Muscle layer of duodenum (tissue), 2 donors: ENCODE data around the gene TOM1L2.

Source experiments
- H3K27ac ChIP-seq: one replicate; pipeline ENCODE4 v1.7.0; 2013; ENCODE audit warnings: mild to moderate bottlenecking, low read length
- H3K27me3 ChIP-seq: one replicate; pipeline ENCODE4 v1.7.0; 2013; ENCODE audit warnings: low read depth, mild to moderate bottlenecking, control low read depth, low read length
- H3K36me3 ChIP-seq, 2 donors: one replicate each; pipeline ENCODE4 v1.7.0; 2013; ENCODE audit warnings: low read length in 2 of 2, control low read depth in 1 of 2, mild to moderate bottlenecking in 1 of 2; ENCODE audit not compliant: insufficient read depth in 2 of 2, control insufficient read depth in 1 of 2
- H3K4me1 ChIP-seq, 2 donors: one replicate each; pipeline ENCODE4 v1.7.0; 2013; ENCODE audit warnings: low read length in 2 of 2, mild to moderate bottlenecking in 2 of 2, control low read depth in 1 of 2, moderate library complexity in 1 of 2; ENCODE audit not compliant: insufficient read depth in 2 of 2, control insufficient read depth in 1 of 2
- H3K4me3 ChIP-seq, 2 donors: one replicate each; pipeline ENCODE4 v1.7.0; 2013; ENCODE audit warnings: low read length in 2 of 2, low read depth in 1 of 2, mild to moderate bottlenecking in 1 of 2
- H3K9me3 ChIP-seq, 2 donors: one replicate each; pipeline ENCODE4 v1.7.0; 2013; ENCODE audit warnings: low read length in 2 of 2, control low read depth in 1 of 2, mild to moderate bottlenecking in 1 of 2; ENCODE audit not compliant: control insufficient read depth in 1 of 2
- donor health status: healthy.

The TOM1L2 gene

DNA sequence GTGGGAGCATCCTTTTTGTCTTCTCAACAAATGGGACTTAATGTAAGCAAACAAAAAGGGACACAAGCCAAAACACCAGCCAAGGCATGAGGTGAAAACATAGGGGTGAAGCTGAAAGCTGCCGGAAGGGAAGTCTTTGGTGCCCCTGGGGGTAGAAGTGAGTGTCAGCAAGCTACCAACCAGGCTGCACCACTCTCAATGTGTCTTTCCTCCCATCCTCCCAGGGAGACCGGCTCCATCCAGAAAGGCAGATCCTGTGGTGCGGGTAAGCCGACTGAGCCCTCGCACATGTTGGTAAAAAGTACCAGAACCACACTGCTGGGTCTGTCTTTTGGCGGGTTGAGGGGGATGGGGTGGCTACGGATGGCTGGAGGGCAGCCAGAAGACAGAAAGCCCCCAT is 83.4 kb downstream of the TOM1L2 start:
- Histone ChIP-seq H3K4me1 (peaks cover 0 to 9% of the 10 kb centered on the region in 2 donors), H3K27me3 (no peaks in the 10 kb centered on the region), H3K27ac (no peak overlapping the region), H3K36me3 (peaks cover 17 to 27% of the 10 kb centered on the region in 2 donors), H3K9me3 (no peaks in the 10 kb centered on the region), H3K4me3 (no peak overlapping the region)

DNA sequence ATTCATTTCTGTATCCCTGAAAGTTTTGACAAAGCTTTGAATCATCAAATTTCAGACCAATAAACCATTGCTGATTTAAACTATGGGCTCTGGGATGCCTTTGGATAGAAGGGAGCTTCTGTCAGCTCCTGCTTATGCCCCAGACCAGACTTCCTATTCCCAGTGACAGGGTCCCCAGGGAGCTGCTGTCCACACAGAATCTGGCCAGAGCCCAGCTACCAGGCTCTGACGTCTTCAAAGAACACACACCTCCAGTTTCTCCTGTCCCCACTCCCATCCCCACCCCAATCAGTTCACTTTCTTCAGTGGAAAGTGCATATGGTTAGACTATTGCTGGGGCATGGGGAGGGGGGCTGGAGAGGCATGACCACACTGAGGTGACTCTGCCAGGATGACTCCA is 83.8 kb downstream of the TOM1L2 start:
- Histone ChIP-seq H3K36me3 (peaks cover 15 to 29% of the 10 kb centered on the region in 2 donors), H3K4me3 (no peak overlapping the region), H3K4me1 (peaks cover 0 to 8% of the 10 kb centered on the region in 2 donors)

DNA sequence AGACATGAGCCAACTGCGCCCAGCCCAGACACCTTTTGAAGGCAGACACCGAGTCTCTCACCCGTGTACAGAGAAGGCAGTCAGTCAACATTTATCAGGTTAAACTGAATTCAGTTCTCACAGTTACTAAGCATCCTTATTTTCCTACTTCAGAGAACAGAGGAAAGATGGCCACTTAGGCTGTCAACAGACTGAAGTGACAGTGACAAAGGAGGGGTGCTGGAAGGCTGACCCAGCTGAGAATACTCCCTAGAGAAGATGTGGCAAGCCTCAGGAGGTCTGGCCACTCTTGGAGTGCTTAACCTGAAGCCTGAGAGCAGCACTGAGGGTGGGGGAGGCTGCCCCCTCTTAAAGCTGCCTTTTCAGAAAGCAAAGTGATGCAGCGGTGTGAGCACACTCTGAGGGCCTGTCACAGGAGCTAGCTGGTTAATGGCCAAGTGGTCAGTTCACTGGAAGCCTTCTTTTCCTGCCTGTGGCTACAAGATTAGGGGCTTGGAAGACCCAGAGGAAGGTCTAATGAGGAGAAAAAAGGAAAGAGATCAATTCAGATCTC is 84.4 kb downstream of the TOM1L2 start:
- Histone ChIP-seq H3K9me3 (no peaks in the 10 kb centered on the region), H3K4me1 (peaks cover 0 to 8% of the 10 kb centered on the region in 2 donors), H3K36me3 (peaks cover 15 to 26% of the 10 kb centered on the region in 2 donors), H3K4me3 (no peak overlapping the region), H3K27me3 (no peaks in the 10 kb centered on the region), H3K27ac (no peak overlapping the region)

More for the DNA sequence above, 83.8 kb downstream of the TOM1L2 start:
- H3K27ac ChIP-seq: no peak overlapping the region
- no peaks in the 10 kb centered on the region for H3K9me3 ChIP-seq
- no peaks in the 10 kb centered on the region for H3K27me3 ChIP-seq

DNA sequence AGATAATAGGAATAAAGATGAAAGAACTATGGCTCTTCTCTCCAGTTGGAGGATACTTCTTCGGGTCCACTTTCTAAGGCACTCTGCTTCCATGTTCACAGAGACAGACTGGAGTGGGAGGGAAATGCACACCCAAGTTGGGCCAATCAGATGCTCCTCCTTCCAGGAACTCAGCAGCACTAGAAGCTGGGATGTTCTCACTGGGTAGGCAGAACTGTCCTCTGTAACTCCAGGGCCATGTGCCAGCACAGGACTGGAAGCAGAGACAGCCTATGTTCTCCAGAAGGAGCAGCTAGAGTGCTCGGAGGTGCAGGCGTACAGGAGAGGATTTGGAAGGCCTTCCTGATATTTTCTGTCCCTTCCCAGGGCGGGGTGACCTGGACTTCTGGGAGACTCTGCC is 85.5 kb downstream of the TOM1L2 start:
- Histone ChIP-seq H3K4me1 (peaks cover 0 to 8% of the 10 kb centered on the region in 2 donors), H3K27ac (no peak overlapping the region), H3K27me3 (no peaks in the 10 kb centered on the region), H3K9me3 (no peaks in the 10 kb centered on the region), H3K36me3 (peaks cover 16 to 27% of the 10 kb centered on the region in 2 donors), H3K4me3 (no peak overlapping the region)

DNA sequence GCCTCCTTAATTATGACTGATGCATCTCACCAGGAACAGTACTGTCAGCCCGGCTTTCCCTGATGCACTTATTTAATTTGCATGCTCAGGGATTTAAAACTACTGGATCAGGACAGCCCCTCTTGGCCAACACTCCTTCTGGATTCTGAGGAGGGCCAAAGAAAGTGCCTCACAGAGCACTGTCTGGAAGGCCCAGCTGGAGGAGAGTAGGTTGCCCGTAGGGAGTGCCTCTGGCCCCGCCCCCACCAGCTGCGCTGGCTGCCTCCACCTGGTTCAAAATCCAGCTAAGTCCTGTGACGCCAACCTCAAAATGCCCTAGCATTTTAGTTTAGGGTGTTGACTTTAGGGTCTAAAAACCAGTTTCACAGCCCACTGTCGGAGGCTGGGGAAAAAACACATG is 86.0 kb downstream of the TOM1L2 start:
- Histone ChIP-seq H3K36me3 (peaks cover 16 to 23% of the 10 kb centered on the region in 2 donors), H3K4me3 (no peak overlapping the region), H3K27ac (no peak overlapping the region), H3K27me3 (no peaks in the 10 kb centered on the region), H3K4me1 (peaks cover 0 to 8% of the 10 kb centered on the region in 2 donors), H3K9me3 (no peaks in the 10 kb centered on the region)

DNA sequence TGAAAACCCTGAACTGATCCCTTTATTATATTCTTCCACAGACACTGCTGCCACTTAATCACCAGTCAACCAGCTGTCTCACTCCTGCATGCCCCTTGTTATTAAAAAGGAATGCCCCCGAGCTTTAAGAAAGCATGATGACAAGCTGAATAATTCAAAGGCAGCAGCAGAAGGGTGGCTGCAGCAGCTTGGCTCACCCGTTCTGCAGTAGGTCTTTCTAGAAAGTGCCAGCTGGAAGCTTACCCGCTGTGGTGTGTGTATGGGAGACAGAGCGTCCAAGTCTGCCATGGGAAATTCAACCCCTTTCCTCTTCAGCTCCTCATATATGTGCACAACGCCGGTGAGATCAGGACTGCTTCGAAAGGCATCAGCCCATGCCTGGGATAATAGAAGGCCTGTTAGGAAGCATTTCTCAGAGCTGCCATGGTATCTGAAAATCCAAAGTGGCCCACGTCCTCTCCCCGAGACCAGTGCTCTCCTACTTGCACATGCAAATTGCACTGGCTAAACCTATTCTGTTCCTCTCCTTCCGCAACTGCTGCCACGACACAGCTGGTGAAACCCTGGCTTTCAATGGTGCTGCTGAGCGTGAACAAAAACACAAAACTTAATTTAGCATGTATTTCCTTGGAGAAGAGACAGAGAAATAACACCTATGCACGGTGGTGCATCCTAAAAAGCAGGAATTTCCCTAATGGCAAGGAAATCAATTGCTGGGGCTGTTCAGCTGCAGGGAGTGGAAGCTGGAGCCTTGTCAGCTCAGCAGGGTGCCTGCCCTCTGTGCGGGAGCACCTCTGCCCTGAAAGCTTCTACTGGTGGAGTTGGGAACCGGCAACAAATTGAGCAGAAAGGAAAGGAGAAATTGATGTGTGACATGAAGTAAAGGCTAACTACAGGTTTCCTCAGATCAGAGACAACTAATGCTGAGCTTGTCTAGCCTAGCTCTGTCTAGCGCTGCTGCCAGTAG is 87.5 kb downstream of the TOM1L2 start:
- peaks cover 0 to 16% of the 10 kb centered on the region in 2 donors for H3K4me1 ChIP-seq
- no peaks in the 10 kb centered on the region for H3K9me3 ChIP-seq
- peaks cover 20 to 31% of the 10 kb centered on the region in 2 donors for H3K36me3 ChIP-seq
- no peaks in the 10 kb centered on the region for H3K27me3 ChIP-seq
- H3K27ac ChIP-seq: no peak overlapping the region
- no peak overlapping the region for H3K4me3 ChIP-seq

DNA sequence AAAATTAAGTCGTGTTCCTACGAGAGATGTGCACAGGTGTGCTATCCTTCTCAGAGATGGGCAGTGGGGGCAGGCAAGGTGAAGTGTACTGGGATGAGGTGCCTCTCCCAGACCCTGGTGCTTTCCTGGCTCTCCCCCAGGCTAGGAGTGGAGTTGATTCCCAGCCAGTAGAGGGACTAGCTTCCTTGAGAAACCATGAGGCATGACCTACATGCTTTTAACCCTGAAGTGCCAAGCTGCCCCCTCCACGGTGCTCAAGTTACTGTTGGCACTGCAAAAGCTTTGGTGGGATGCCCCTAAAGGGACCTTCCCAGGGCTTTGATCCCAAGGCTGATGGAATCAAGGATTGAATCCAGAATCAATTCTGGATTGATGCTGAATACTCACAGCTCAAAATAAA is 88.4 kb downstream of the TOM1L2 start:
- H3K4me3 ChIP-seq: no peak overlapping the region
- peaks cover 1 to 23% of the 10 kb centered on the region in 2 donors for H3K4me1 ChIP-seq
- no peaks in the 10 kb centered on the region for H3K27me3 ChIP-seq
- H3K9me3 ChIP-seq: no peaks in the 10 kb centered on the region
- no peak overlapping the region for H3K27ac ChIP-seq
- peaks cover 20 to 37% of the 10 kb centered on the region in 2 donors for H3K36me3 ChIP-seq

DNA sequence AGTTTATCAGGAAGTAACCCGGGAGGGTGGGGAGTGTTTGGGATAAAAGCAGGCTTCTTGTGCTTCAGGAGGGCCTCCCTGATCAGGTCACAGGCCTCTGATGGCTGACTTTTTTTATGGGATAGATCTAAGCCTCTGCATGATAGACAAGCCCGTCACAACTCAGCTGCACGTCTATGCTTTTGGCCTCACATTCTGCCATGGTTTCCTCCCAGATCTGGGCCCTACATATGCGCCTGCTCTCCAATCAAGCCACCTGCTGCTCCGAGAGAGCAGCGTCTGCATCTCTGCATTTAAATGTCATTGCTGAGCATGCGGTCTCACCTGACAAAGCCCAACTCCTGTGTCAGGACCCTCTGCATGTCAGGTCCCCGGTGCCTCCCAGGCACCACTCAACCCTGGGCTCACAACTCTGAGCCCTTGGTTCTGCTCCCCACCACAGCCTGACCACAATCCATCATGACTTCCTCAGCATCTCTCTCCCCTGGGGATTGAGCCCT is 90.1 kb downstream of the TOM1L2 start:
- Histone ChIP-seq H3K27me3 (no peaks in the 10 kb centered on the region), H3K27ac (no peak overlapping the region), H3K4me1 (peaks cover 15 to 37% of the 10 kb centered on the region in 2 donors), H3K9me3 (no peaks in the 10 kb centered on the region), H3K36me3 (peaks cover 24 to 43% of the 10 kb centered on the region in 2 donors), H3K4me3 (no peak overlapping the region)

DNA sequence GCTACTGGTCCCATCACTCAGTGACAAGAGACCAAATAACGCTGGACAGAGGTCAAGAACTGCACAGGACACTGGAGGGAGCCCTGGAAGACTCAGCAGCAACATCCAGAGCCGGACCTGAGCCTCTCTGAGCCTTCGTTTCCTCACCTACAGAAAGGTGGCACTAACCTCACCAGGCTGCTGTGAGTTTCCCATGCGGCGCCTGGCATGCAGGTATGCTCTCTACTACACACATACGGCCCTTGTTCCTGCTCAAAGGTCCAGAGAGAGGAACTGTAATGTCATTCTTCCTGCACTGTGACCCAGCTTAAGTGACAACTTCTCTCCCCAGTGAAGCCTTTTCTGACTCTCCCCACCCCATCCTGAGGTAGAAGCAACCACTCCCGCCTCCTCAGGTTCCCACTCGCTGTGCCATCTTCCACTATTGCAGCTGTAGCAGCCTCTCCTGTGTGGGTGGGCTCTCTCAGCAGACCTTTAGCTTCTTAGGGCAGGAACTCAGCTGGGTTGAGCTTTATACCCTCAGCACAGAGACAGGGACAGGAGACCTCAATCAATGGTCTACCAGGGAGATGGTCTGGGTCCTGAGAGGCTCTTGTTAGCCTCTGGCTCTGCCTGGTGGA is 91.5 kb downstream of the TOM1L2 start:
- peaks cover 30 to 43% of the 10 kb centered on the region in 2 donors for H3K4me1 ChIP-seq
- H3K4me3 ChIP-seq: no peak overlapping the region
- no peak overlapping the region for H3K27ac ChIP-seq
- no peaks in the 10 kb centered on the region for H3K9me3 ChIP-seq
- no peaks in the 10 kb centered on the region for H3K27me3 ChIP-seq
- H3K36me3 ChIP-seq: peaks cover 24 to 43% of the 10 kb centered on the region in 2 donors

DNA sequence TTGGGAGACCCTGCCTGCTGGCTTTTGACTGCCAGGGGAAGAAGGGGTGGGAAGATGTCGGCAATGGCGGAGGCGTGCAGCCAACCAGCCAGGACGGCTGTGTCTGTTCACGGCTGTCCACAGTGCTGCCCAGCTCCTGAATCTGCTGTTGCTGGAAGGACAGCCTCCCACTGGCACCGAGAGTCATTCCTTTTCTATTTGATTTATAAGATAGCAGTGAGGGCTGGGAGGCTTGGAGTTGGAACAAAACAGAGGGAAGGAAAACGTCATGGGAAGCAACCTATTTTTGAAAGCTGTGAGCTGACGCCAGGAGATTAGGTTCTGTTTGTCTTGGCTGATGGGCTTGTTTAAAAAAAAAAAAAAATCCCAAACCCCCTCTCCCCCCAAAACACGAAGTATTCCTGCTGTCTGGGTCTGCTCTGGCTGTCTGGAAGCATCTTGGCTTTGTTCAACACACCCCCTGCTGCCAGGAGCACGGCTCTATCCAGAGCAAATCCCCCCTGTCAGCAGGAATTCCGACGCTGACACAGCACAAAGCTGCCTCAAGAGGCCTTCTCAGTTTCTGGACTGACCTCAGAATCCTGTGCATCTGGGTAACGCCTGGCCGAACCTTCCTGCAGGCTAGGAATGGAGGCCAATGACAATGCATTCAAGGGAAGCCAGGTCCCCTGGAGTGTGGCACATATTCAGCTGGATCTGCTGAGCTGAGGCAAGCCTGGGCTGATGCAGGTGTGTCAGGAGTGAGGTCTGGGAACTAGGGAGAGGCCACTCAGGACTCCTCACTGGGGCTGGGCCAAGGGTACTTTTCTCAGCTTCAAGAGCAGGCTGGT is 94.5 kb downstream of the TOM1L2 start:
- H3K4me1 ChIP-seq: peaks cover 32 to 58% of the 10 kb centered on the region in 2 donors
- H3K27ac ChIP-seq: peak overlapping the region; percentile 64
- H3K27me3 ChIP-seq: no peaks in the 10 kb centered on the region
- H3K36me3 ChIP-seq: peaks cover 12 to 26% of the 10 kb centered on the region in 2 donors
- H3K4me3 ChIP-seq: peak overlapping the region in 1 of 2 donors; percentile 39
- H3K9me3 ChIP-seq: no peaks in the 10 kb centered on the region
